Measurements from ENCODE around the gene SRPK1. TPM values are rescaled to one million over a fixed set of nuclear protein-coding genes. Genes with fewer than 3 reads are reported as not detected.

Gene SRPK1
- total RNA-seq, 2 experiments from 2014 or later, result 75.6 to 109 TPM

DNA sequence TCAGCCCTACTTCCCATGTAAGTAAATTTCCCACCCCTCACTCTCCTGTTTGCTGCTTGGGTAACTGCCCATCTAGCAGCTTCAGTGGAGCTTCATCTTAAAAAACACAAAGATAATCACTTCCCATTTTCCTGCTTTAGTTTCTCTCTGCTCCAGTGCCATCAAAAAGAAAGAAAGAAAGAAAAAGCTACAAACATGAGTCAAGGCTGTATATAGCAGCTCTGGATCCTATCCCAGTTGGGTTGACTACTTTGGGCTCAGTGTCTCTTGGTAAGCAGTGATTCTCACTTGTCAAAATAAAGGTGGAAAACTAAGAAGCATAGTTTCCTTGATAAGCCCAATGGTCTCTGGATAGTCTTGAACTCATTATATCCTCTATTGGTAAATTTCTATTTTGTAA, 48.7 kb upstream of the SRPK1 start:
- Histone ChIP-seq H3K36me3 (ENCODE audit: insufficient read depth, low read length) (no peaks in the 10 kb centered on the region), H3K4me1 (ENCODE audit: insufficient read depth, low read length, poor library complexity, severe bottlenecking) (no peaks in the 10 kb centered on the region), H3K4me3 (ENCODE audit: low read depth, low read length, poor library complexity, severe bottlenecking) (no peak overlapping the region), H3K27ac (ENCODE audit: low read depth, low read length, poor library complexity, severe bottlenecking) (no peak overlapping the region), H2AFZ (ENCODE audit: low read length) (no peak overlapping the region), H3K4me2 (ENCODE audit: low read length) (no peak overlapping the region), H4K20me1 (ENCODE audit: insufficient read depth, low read length) (no peaks in the 10 kb centered on the region), H3K79me2 (ENCODE audit: insufficient read depth, low read depth, low read length) (no peaks in the 10 kb centered on the region), H3K9me2 (ENCODE audit: insufficient read depth, low read length) (no peaks in the 10 kb centered on the region), H3K9me3 (ENCODE audit: low read length) (no peaks in the 10 kb centered on the region)
- no TSS peak for BruUV-seq (replicated peaks)
- TF ChIP-seq, protein P1, sequence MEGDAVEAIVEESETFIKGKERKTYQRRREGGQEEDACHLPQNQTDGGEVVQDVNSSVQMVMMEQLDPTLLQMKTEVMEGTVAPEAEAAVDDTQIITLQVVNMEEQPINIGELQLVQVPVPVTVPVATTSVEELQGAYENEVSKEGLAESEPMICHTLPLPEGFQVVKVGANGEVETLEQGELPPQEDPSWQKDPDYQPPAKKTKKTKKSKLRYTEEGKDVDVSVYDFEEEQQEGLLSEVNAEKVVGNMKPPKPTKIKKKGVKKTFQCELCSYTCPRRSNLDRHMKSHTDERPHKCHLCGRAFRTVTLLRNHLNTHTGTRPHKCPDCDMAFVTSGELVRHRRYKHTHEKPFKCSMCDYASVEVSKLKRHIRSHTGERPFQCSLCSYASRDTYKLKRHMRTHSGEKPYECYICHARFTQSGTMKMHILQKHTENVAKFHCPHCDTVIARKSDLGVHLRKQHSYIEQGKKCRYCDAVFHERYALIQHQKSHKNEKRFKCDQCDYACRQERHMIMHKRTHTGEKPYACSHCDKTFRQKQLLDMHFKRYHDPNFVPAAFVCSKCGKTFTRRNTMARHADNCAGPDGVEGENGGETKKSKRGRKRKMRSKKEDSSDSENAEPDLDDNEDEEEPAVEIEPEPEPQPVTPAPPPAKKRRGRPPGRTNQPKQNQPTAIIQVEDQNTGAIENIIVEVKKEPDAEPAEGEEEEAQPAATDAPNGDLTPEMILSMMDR (conservative IDR thresholded peaks at IDR 0.05; ENCODE audit: low read length), result no peak
- no peak for TF ChIP-seq EZH2phosphoT487 (IDR thresholded peaks at IDR 0.05; ENCODE audit: borderline replicate concordance, low read depth, low read length)
- no peak for DNase-seq (ENCODE audit: low spot score)
- CTCF ChIA-PET (ENCODE audit: unreplicated experiment), result no interaction called here
- POLR2A ChIA-PET, result interaction anchor here (0.6 to 0.9 kb wide), 2 partner anchors 10 to 437 kb away, joined by 3 to 4 read pairs; no protein-coding TSS in a partner anchor
- intact Hi-C loops (cut with micrococcal nuclease; ENCODE audit: unreplicated experiment), result no loop called here

GRCh38 chr6:35968821-35969220, 47.9 kb upstream of the SRPK1 start:
- Histone ChIP-seq H3K27ac (ENCODE audit: low read depth, low read length, poor library complexity, severe bottlenecking) (no peak overlapping the region), H3K9me3 (ENCODE audit: low read length) (no peaks in the 10 kb centered on the region), H3K4me2 (ENCODE audit: low read length) (no peak overlapping the region), H3K9me2 (ENCODE audit: insufficient read depth, low read length) (no peaks in the 10 kb centered on the region), H2AFZ (ENCODE audit: low read length) (no peak overlapping the region), H3K79me2 (ENCODE audit: insufficient read depth, low read depth, low read length) (no peaks in the 10 kb centered on the region), H3K36me3 (ENCODE audit: insufficient read depth, low read length) (no peaks in the 10 kb centered on the region), H4K20me1 (ENCODE audit: insufficient read depth, low read length) (no peaks in the 10 kb centered on the region), H3K4me1 (ENCODE audit: insufficient read depth, low read length, poor library complexity, severe bottlenecking) (no peaks in the 10 kb centered on the region), H3K4me3 (ENCODE audit: low read depth, low read length, poor library complexity, severe bottlenecking) (no peak overlapping the region)
- BruUV-seq (replicated peaks), result no TSS peak
- DNase-seq (ENCODE audit: low spot score), result no peak
- CTCF ChIA-PET (ENCODE audit: unreplicated experiment), result no interaction called here
- POLR2A ChIA-PET, result no interaction called here
- intact Hi-C loops (cut with micrococcal nuclease; ENCODE audit: unreplicated experiment), result no loop called here
- no peak for TF ChIP-seq EZH2phosphoT487 (IDR thresholded peaks at IDR 0.05; ENCODE audit: borderline replicate concordance, low read depth, low read length)
- TF ChIP-seq, protein P1 (conservative IDR thresholded peaks at IDR 0.05; ENCODE audit: low read length), result no peak

DNA sequence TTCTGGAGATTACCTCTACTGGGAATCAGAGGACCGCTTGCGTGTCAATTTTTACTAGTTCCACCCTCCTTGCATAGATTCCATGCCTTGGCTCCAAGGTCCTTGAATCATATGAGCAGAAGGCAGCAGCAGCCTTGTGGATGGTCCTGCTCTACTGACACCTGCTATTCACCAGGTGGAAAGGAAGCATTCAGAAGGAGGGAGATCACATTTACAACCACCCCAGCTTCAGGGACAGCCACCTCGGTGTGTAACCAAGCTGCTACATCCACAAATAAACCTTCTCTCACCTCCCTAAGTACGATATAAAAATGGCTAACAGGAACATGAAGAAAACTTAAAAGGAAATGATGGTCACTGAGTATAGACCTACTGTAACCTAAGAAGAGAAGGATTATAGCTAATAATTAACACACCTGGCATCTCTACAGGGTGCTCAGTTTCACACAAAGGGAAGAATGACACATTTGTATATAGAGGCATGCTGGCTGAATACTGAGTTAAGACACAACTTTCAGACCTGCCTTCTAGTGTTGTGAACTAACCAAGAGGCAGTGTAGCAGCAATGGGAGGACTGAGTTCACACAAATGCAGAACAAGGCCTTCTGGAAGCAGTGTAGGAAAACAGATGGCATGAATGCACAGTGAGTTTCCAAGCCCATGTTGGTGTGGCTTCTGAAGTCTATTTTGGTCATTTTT, 46.3 kb upstream of the SRPK1 start:
- Histone ChIP-seq H3K4me2 (ENCODE audit: low read length) (no peak overlapping the region), H3K27ac (ENCODE audit: low read depth, low read length, poor library complexity, severe bottlenecking) (no peak overlapping the region), H3K4me1 (ENCODE audit: insufficient read depth, low read length, poor library complexity, severe bottlenecking) (no peaks in the 10 kb centered on the region), H3K4me3 (ENCODE audit: low read depth, low read length, poor library complexity, severe bottlenecking) (no peak overlapping the region), H3K36me3 (ENCODE audit: insufficient read depth, low read length) (no peaks in the 10 kb centered on the region), H3K9me2 (ENCODE audit: insufficient read depth, low read length) (no peaks in the 10 kb centered on the region), H3K9me3 (ENCODE audit: low read length) (no peaks in the 10 kb centered on the region), H2AFZ (ENCODE audit: low read length) (no peak overlapping the region), H4K20me1 (ENCODE audit: insufficient read depth, low read length) (no peaks in the 10 kb centered on the region), H3K79me2 (ENCODE audit: insufficient read depth, low read depth, low read length) (no peaks in the 10 kb centered on the region)
- intact Hi-C loops (cut with micrococcal nuclease; ENCODE audit: unreplicated experiment), result no loop called here
- no peak for TF ChIP-seq EZH2phosphoT487 (IDR thresholded peaks at IDR 0.05; ENCODE audit: borderline replicate concordance, low read depth, low read length)
- TF ChIP-seq, protein P1 (conservative IDR thresholded peaks at IDR 0.05; ENCODE audit: low read length), result no peak
- CTCF ChIA-PET (ENCODE audit: unreplicated experiment), result no interaction called here
- POLR2A ChIA-PET, result interaction anchor here (1.1 kb wide), 1 partner anchor 391 kb away, joined by 4 read pairs; no protein-coding TSS in a partner anchor
- no peak for DNase-seq (ENCODE audit: low spot score)
- no TSS peak for BruUV-seq (replicated peaks)

Measured in OCI-LY7 (cell line).